ENCODE measurements around the gene EIF1.

- no peak for TF ChIP-seq CTCF (IDR thresholded peaks at IDR 0.05 in 2 of 3, conservative IDR thresholded peaks at IDR 0.05 in 1 of 3; ENCODE audit: borderline replicate concordance in 1 of 3, insufficient read depth in 1 of 3, low read depth in 2 of 3, low read length in 2 of 3)
- no peak for TF ChIP-seq REST (IDR thresholded peaks at IDR 0.05; ENCODE audit: low read depth)
- no peak for TF ChIP-seq ZNF274 (IDR thresholded peaks at IDR 0.05; ENCODE audit: low read depth, low read length)
- TF ChIP-seq CEBPB (IDR thresholded peaks at IDR 0.05; ENCODE audit: low read depth) = no peak
- TF ChIP-seq POLR2A (IDR thresholded peaks at IDR 0.05; ENCODE audit: borderline replicate concordance, extremely low read depth, insufficient read depth, insufficient read length) = no peak
- TF ChIP-seq YY1 (IDR thresholded peaks at IDR 0.05; ENCODE audit: extremely low read depth, insufficient replicate concordance, low read depth, low read length) = no peak
Observed at GRCh38 chr17:41724476-41725050, 35.9 kb downstream of the EIF1 start.

All from HCT116 (cell line).